Ammon's horn (tissue), 1 donor: ENCODE measurements around the gene ZNF865.
"Not testable (repeated sequence)": the region's sequence is repeated elsewhere in the genome, so short reads cannot be mapped to it uniquely, and the experiment has no call there.

ENCODE experiments used
- DNase-seq: peaks from one replicate; pipeline ENCODE4 v3.0.0-alpha.2; 2016; ENCODE audit warnings: low spot score

ZNF865 gene

DNA sequence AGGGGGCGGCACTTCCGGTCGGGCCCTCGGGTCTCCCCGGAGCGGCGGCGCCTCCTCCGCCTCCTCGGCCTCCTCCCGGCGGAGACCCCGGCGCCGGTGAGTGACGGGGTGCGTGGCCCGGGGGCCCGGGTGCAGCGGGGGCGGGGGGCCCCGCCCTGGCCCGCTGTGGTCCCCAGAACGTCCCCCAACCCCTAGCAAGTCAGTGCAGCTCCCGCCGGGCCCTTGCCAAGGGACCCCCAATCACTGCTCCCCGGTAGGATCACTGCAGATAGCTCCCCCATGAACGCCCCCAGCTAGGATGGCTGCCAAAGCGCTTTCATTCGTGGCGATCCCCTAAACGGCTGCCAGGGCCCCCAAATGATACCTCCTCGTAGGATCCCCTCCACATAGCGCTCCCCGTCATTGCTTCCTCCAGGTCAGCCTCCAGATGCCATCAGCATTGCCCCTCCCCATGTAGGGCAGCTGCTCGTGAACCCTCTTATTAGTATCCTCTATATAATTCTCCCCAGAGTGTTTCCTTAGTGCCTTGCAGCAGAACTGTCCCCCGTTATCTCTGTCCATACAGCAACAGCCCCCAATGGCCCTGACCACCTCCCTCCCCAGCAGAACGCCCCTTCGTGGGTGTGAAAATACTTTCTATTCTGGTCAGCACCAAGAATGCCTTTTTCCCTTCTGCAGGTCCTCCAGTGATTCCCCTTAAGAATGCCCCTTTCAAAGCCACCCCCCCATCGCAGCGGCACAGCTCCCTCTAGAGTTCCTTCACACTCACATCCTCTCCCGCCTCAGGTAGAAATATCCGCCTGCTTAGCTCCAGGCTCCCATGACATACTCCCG is at the start of gene ZNF865:
TSS of gene ZNF865 (plus strand) at position 11 of the 834 bp plus-strand sequence. CDS start 7,972 bp downstream, outside the sequence.
- DNase-seq: peak; percentile 87

DNA sequence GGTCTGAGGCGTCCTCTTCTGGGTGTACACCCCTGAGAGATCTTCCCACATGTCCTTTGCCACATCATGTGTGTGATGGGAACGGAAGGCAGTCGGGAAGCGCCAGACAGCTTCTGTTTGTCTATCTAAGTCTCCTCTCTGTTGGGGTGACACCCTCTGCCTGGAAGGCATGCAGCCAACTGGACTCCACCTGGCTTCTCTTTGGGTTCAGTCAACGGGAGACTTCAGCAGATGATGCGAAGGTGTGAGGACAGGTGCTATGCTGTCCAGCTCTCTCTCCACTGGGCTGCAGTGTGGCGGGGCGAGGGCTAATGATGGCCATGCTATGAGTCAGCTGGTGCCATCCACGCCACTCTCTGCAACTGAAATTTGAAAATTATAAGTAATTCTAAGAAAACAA is 45.8 kb upstream of the ZNF865 start:
- DNase-seq: no peak

DNA sequence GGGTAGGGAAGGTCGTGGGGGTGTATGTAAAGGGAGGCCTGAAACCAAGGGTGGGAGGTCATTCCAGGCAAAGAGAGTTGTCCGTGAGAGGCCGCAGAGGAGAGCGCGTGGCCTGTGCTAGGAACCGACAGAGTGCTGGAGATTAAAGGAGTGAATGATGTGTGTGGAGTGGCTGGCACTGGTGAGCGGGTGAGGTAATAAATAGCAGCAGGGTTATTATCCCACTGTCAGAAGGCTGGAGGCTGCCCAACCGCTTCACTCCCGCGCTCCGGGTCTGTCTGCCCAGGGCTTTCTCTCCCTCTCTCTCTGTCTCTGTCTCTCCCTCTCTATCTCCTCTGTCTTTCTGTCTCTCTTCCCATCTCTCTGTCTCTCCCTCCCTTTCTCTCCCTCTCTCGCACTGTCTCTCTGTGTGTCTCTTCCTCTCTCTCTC is 42.2 kb upstream of the ZNF865 start:
- DNase-seq: no peak

DNA sequence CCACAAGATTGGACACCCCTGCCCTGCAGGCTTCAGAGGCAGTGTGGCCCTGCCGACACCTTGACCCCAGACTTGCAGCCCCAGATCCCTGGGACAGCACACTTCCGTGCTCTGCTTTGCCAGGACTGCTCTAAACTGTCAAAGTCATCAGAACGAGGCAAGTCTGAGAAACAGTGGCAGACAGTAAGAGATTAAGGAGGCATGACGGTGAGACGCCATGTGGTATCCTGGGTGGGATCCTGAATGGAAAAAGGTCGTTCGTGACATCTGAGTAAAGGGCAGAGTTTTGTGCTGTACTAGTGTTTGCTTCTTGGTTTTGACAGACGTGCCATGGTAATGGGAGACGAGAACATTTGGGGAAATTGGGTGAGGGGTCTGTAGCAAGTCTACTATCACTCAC is 38.6 kb upstream of the ZNF865 start:
- DNase-seq: no peak

DNA sequence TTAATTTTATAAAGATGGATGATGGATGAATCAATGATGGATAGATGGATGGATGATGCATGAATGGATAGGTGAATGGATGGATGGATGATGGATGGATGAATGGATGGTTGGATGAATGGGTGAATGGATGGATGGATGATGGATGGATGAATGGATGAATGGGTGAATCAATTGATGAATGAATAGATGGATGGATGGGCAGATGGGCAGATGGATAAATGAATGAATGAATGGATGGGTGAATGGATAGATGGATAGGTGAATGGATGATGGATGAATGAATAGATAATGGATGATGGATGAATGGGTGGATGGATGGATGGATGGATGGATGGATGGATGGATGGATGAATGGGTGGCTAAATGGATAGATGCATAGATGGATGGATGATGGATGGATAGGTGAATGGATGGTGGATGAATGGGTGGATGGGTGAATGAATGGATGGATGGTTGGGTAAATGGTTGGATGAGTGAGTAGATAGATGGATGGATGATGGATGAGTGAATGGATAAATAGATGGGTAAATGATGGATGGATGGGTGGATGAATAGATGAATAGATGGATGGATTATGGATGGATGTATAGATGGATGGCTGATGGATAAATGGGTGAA is 37.6 kb upstream of the ZNF865 start:
- DNase-seq: no peak

DNA sequence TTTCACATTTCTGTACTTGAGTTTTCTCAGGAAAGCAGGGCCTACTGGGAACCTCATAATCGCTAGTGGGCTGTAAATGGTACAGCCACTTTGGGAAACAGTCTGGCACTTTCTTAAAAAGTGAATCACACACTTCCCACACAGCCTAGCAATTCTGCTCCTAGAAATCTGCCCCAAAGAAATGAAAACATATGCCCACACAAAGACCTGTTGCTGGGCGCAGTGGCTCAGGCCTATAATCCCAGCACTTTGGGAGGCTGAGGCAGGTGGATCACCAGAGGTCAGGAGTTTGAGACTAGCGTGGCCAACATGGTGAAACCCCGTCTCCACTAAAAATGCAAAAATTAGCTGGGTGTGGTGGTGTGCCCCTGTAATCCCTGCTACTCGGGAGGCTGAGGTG is 36.0 kb upstream of the ZNF865 start:
- DNase-seq: not testable (repeated sequence)

DNA sequence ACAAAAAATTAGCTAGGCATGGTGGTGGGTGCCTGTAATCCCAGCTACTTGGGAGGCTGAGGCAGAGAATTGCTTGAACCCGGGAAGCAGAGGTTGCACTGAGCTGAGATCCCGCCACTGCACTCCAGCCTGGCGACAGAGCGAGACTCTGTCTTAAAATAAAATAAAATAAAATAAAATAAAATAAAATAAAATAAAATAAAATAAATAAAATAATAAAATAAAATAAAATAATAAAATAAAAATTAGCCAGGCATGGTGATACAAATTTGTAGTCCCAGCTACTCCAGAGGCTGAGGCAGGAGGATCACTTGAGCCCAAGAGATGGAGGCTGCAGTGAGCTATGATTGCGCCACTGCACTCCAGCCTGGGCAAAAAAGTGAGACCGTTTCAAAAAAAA is 31.5 kb upstream of the ZNF865 start:
- not testable (repeated sequence) for DNase-seq

DNA sequence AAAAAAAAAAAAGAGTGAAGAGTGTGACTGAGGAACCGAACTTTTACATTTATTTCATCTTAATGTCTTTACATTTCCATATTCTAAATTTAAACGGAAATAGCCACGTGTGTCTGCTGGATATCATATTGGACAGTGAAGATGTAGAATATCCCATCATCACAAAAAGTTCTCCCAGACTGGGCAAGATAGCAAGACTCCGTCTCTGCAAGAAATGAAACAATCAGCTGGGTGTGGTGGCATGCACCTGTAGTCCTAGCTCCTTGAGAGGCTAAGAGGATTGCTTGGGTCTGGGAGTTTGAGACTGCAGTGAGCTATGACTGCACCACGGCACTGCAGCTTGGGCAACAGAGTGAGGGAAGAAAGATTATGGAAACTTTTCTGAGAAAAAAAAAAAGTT is 28.7 kb upstream of the ZNF865 start:
- DNase-seq: no peak

DNA sequence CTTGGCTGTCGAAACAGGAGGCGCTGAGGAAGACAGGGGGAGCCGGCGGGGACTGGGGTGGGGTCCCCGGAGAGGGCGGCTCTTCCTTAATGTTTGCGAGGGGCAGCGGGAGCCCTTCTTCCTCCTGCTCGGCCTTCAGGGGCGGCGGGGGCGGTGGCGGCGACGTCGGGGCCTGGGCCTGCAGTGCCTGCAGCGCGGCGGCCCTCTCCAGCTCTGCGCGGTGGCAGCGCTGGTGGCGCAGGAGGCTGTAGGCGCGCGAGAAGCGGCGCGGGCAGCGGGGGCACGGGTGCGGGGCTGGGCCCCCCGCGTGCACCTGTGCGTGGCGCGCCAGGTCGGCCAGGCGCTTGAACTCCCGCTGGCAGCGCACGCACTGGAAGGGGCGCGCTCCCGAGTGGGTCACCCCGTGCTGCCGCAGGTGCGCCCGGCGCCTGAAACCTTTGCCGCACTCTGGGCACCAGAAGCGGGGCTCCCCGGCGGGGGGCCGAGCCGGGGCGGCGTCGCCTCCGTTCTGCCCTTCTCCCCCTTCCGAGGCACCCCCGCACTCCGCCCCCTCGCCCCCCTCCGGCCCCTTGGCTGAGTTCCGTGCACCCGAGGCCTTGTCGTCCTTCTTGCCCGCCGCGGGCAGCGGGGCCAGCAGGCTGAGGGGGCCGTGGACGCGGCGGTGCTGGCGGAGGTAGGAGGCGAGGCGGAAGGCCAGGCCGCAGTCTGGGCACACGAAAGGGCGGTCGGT is 27.3 kb upstream of the ZNF865 start:
- DNase-seq: no peak

DNA sequence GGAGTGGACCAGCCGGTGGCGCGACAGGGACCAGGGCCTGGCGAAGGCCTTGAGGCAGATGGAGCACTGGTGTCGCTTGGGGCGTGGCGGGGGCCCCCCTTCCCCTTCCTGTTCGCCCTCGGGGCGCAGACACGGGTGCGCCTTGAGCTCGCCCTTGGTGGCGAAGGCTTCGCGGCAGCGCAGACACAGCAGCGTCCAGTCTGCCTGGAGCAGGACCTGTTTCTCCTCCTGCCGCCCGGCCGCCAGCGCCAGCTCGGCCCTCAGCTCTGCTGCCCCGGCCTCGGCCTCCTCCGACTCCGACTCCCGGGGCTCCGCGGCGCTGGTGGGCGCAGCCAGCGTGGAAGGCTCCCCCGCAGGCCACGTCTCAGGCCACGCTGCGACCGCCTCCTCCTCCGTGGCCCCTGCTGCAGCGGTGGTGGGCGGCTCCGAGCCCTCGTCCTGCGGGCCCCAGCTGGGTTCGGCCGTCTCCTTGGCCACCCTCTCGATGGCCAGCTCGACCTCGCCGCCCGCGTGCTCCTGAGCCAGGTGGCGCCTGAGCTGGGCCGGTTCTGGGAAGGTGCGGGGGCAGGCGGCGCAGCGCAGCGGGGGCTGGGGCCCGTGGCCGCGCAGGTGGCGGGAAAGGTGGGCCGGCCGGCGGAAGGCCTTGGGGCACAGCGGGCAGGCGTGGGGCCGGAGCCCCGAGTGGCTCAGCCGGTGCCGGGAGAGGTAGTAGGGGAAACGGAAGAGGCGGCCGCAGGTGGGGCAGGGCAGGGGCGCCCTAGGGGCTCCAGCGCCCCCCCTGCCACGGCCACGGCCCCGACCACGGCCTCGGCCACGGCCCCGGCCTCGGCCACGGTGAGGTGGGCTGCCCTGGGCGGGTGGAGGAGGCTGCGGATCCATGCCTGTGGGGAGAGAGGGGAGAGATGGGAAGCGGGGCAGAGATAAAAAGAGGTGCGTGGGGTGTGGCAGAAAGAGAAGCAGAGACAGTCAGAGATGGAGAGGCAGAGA is 26.4 kb upstream of the ZNF865 start:
- DNase-seq: no peak

DNA sequence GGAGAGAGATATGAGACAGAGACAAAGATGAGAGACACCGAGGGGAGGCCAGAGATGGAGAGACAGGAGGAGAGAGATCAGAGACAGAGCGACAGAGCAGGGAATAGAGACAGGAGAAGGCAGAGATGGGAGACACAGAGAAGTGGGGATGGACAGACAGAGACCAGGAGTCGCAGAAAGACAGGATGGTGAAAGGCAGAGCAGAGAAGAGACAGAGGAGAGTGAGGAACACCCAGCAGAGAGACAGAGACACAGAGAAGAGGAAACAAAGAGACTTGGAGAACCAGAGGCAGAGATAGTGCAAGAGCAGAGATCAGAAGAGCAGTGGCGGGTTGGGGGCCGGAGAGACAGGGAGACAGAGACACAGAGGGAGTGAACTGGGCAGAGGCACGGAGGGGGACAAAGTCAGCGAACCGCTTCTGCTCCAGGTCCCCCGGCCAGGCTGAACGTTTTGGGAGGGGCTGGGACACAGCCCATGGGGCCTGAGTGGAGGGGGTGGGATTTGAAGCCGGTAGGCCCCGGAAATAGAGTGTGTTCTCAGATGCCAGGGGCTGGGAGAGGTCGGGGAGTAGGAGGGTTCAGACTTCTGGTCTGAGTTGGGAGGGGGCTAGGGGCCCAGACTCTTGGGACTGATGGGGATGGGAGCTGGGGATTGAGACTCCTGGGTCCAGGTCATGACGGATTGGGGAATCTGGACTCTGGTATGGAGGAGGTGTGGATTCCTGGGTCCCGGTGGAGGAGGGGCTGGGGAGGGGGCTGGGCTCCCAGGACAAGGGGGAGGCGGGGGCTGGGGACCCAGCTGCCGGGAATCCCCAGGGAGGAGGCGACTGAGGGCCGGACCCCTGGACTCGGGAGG is 25.5 kb upstream of the ZNF865 start:
- DNase-seq: no peak

DNA sequence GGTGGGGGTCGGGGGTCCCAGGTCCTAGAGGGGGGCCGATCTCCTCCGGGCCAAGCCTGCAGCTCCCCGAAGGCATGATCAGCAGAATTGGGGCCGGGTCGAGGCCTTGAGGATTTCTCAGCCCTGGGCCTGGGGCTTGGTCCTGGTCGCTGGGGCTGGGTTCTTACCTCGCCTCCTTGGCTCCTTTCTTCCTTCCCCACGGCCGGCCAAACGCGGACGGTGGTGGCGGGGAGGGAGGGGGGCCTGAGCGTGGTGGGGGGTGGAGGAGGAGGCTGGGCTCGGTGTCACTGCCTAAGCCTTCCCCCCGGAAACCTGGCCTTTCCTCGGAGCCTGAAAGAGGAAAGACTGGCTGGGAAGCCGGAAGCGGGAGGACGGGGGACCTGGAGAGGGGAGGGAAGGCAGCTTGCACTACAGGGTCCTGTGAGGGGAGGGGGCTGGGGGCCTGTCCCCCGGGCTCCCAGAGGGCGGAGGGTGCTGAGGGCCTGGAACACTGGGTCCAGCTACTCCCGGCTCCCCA is 24.8 kb upstream of the ZNF865 start, which contains the start of gene ZNF579:
TSS of gene ZNF579 (minus strand) at position 221 of the 517 bp plus-strand sequence. CDS start 1,209 bp downstream, outside the sequence.
- DNase-seq: peak; percentile 91

DNA sequence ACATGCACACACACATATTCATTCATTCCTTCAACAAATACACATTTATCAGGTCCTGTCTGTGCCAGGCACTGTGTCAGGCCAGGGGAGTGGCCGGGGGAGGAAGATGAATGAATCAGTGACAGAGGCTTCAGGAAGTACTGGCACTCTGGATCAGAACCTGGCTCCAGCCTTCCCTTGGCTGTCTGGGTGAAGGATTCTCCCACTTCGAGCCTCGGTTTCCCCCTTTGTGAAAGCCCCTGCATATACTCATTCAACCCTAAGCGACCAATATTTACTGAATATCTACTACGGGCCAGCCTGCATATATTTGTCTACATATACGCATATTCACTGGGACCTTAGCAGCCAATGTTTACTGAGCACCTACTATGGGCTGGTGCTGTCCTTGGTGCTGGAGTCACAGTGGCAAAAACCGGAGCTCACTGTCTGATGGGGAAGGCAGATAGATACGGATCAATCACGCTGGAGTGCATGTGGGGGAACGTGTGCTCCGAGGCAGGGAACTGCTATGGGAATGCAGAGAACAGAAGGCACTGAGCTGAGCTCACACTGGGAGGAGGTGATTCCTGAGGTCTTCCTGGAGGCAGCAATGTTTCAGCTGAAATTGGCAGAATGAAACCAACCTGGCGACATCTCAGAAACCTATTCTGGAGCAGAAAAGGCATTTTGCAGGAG is 24.2 kb upstream of the ZNF865 start:
- no peak for DNase-seq

DNA sequence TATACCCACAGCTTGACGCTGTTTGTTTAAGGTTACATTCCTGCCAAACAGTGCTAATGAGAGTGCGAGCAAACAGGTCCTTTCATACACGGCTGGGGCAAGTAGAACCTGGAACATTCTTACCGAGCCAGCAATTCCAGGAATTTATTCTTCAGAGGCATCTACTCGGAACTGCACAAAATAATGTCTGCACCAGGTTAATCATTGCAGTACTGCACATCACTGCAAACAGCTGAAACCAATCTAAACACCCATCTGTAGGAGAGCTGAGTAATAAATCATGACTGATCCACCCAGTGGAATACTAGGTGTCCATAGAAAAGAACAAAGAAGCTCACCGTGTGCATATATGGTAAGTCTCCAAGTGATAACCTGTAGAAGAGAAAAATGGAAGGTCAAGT is 23.6 kb upstream of the ZNF865 start:
- DNase-seq: no peak

DNA sequence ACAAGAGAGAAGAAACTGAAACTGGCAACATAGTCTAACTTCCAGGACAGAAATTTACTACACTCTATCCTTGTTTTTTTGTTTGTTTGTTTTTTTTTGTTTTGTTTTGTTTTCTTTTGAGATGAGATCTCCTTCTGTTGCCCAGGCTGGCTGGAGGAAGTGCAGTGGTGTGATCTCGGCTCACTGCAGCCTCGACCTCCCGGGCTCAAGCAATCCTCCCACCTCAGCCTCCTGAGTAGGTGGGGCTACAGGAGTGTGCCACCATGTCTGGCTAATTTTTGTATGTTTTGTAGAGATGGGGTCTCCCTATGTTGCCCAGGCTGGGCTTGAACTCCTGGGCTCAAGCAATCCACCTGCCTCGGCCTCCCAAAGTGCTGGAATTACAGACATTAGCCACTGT is 23.2 kb upstream of the ZNF865 start:
- DNase-seq: not testable (repeated sequence)

DNA sequence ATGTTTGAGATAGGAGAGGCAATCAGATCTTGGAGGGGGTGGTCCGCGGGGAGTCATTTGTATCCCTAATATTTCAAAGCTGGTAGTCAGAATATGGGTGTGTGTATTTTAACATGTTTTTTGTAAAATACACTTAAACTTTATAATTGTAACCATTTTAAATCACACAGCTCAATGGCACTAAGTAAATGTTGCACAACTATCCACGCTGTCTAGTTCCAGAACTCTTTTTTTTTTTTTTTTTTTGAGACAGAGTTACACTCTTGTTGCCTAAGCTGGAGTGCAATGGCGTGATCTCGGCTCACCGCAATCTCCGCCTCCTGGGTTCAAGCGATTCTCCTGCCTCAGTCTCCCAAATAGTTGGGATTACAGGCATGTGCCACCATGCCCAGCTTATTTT is 21.6 kb upstream of the ZNF865 start:
- DNase-seq: not testable (repeated sequence)

DNA sequence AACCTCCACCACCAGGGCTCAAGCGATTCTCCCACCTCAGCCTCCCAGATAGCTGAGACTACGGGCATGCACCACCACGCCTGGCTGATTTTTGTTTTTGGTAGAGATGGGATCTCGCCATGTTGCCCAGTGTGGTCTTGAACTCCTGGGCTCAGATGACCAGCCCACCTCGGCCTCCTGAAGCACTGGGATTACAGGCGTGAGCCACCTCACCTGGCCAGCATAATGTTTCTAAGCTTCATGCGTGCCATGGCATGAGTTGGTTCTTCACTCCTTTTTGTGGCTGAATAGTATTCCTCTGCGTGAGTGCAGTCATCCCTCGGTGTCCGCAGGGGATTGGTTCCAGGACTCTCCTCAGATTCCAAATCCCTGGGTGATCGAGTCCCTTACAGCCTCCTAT is 20.6 kb upstream of the ZNF865 start:
- DNase-seq: no peak

DNA sequence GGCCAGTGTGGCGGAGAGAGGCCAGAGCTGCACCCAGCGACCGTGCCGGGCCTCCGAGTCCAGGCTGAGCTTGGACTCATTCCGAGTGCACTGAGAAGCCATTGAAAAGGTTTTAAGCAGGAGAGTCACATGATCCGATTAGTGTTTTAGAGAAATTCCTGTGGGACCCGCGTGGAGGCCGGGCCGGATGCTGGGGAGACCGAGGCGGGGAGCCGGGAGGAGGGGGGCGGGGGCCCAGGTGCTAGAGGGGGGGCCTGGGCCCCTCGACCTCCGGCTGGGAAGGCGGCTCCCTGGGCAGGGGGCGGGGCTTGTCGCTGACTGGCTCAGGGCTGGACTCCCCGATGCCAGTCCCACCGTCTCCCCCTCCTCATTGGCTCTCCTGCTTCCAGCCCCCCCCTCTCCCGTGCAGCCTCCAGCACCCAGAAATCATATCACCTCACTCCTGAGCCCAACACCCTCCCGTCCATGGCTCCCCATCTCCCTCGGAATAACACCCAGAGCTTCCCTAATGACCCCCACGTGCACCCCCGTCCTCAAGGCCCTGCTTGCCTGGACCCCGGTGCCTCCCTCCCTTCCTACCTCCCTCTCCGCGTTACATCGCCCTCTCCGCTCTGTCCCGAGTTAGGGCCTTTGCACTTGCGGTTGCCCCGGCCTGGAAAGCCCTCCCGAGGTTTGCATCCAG is 19.6 kb upstream of the ZNF865 start:
- peak; percentile 88 for DNase-seq
